H1 (cell line): ENCODE data around the gene CROCC2. TPM values are rescaled to one million over a fixed set of nuclear protein-coding genes. Genes with fewer than 3 reads are reported as not detected.

ENCODE experiments used
- CTCF ChIA-PET: fragments of 300-600 bp; sonication (Branson Sonifier 250); formaldehyde crosslinking; loops from one replicate; lab custom pipeline; 2021; ENCODE audit not compliant: partially characterized antibody; lab: Charles Lee
- POLR2A ChIA-PET: fragments of 300-600 bp; sonication (Branson Sonifier 250); formaldehyde crosslinking; loops from one replicate; lab custom pipeline; 2021; ENCODE audit warnings: inconsistent platforms; ENCODE audit not compliant: partially characterized antibody; lab: Charles Lee
- DNase-seq, 2 experiments: peaks; one replicate each; pipeline versions ENCODE4 v3.0.0 to v3.0.0-alpha.2; 2010 to 2022; ENCODE audit warnings: low spot score in 2 of 2, low read depth in 1 of 2, mixed read lengths in 1 of 2
- FAIRE-seq: peaks from 2 replicates; lab custom pipeline; 2011; peaks lifted over from hg19 to GRCh38; lab: Jason Lieb, UNC
- H2AFZ ChIP-seq: 2 replicates; pipeline ENCODE4 v1.8.1; 2012; ENCODE audit warnings: low read length, inconsistent platforms
- H2AK5ac ChIP-seq: 2 replicates; pipeline ENCODE4 v1.6.1; 2013; ENCODE audit warnings: low read depth, low read length
- H2BK120ac ChIP-seq: replicated peaks from 2 replicates; pipeline ENCODE3; 2013; ENCODE audit warnings: low read depth, low read length, inconsistent platforms
- H2BK12ac ChIP-seq: 2 replicates; pipeline ENCODE4 v1.6.1; 2013; ENCODE audit warnings: low read depth, low read length
- H2BK15ac ChIP-seq: 2 replicates; pipeline ENCODE4 v1.6.1; 2013; ENCODE audit warnings: low read length
- H2BK20ac ChIP-seq: 2 replicates; pipeline ENCODE4 v1.6.1; 2013; ENCODE audit warnings: low read length
- H2BK5ac ChIP-seq: 2 replicates; pipeline ENCODE4 v1.6.1; 2013; ENCODE audit warnings: low read depth, low read length
- H3K14ac ChIP-seq: 2 replicates; pipeline ENCODE4 v1.6.1; 2013; ENCODE audit warnings: inconsistent platforms; ENCODE audit not compliant: insufficient read length
- H3K18ac ChIP-seq: 2 replicates; pipeline ENCODE4 v1.6.1; 2013; ENCODE audit warnings: low read length; ENCODE audit errors: extremely low read depth
- H3K23ac ChIP-seq: 2 replicates; pipeline ENCODE4 v1.6.1; 2013; ENCODE audit warnings: inconsistent platforms; ENCODE audit not compliant: insufficient read length
- H3K23me2 ChIP-seq: 2 replicates; pipeline ENCODE4 v1.6.1; 2013; ENCODE audit warnings: low read depth, low read length
- H3K27ac ChIP-seq: 2 replicates; pipeline ENCODE4 v1.6.1; 2011; ENCODE audit warnings: low read depth, low read length, inconsistent platforms
- H3K27me3 ChIP-seq, 4 experiments: replicated peaks in 1 of 4; 1 replicate in 1 of 4; 2 replicates in 3 of 4; pipeline versions ENCODE4 v1.6.1 to v1.8.1; 2011 to 2013; ENCODE audit warnings: low read length in 3 of 4, mild to moderate bottlenecking in 3 of 4, inconsistent platforms in 2 of 4, mixed read lengths in 2 of 4, moderate library complexity in 1 of 4; ENCODE audit not compliant: control insufficient read depth in 3 of 4, insufficient read depth in 3 of 4; ENCODE audit errors: extremely low read depth in 1 of 4
- H3K36me3 ChIP-seq, 4 experiments: 2 replicates each; pipeline versions ENCODE4 v1.6.1 to v1.8.1; 2011 to 2013; ENCODE audit warnings: mild to moderate bottlenecking in 4 of 4, low read length in 3 of 4, moderate library complexity in 2 of 4, control low read depth in 1 of 4, inconsistent platforms in 1 of 4; ENCODE audit not compliant: insufficient read depth in 4 of 4, control insufficient read depth in 2 of 4
- H3K4ac ChIP-seq: replicated peaks from 2 replicates; pipeline ENCODE3; 2013; ENCODE audit warnings: low read length, low read depth, mixed read lengths, inconsistent platforms; ENCODE audit not compliant: insufficient read length
- H3K4me1 ChIP-seq, 4 experiments: replicated peaks in 1 of 4; 1 replicate in 1 of 4; 2 replicates in 3 of 4; pipeline versions ENCODE4 v1.6.1 to v1.8.1; 2011 to 2013; ENCODE audit warnings: low read length in 3 of 4, inconsistent platforms in 2 of 4, mixed read lengths in 1 of 4; ENCODE audit not compliant: insufficient read depth in 4 of 4, control insufficient read depth in 3 of 4
- H3K4me2 ChIP-seq, 2 experiments: 2 replicates each; pipeline versions ENCODE4 v1.6.1 to v1.8.1; 2011 to 2013; ENCODE audit warnings: low read depth in 2 of 2, low read length in 2 of 2, control low read depth in 1 of 2, inconsistent platforms in 1 of 2, mild to moderate bottlenecking in 1 of 2; ENCODE audit not compliant: insufficient read depth in 1 of 2
- H3K4me3 ChIP-seq, 4 experiments: fragments of 200-600, 300-600 bp in 1 of 4; sonication (generic), shearing (Covaris generic), sonication (Bioruptor Twin) in 1 of 4; 2 replicates each; pipeline versions ENCODE4 v1.5.1 to v1.8.1; 2011 to 2016; ENCODE audit warnings: low read length in 4 of 4, low read depth in 3 of 4, control low read depth in 2 of 4, inconsistent platforms in 2 of 4, mild to moderate bottlenecking in 2 of 4, mixed read lengths in 1 of 4, moderate library complexity in 1 of 4; ENCODE audit not compliant: insufficient read depth in 2 of 4; ENCODE audit errors: extremely low read depth in 1 of 4
- H3K56ac ChIP-seq: replicated peaks from 2 replicates; pipeline ENCODE3; 2013; ENCODE audit warnings: low read depth, mild to moderate bottlenecking, mixed read lengths, low read length, inconsistent platforms; ENCODE audit not compliant: insufficient read length
- H3K79me1 ChIP-seq: 2 replicates; pipeline ENCODE4 v1.6.1; 2013; ENCODE audit warnings: low read depth, low read length, control low read depth
- H3K79me2 ChIP-seq, 2 experiments: 2 replicates each; pipeline versions ENCODE4 v1.6.1 to v1.8.1; 2012 to 2013; ENCODE audit warnings: low read length in 2 of 2, mild to moderate bottlenecking in 2 of 2, inconsistent platforms in 1 of 2; ENCODE audit not compliant: insufficient read depth in 2 of 2, control insufficient read depth in 1 of 2
- H3K9ac ChIP-seq, 4 experiments: replicated peaks in 1 of 4; 1 replicate in 1 of 4; 2 replicates in 3 of 4; pipeline versions ENCODE4 v1.6.1 to v1.8.1; 2011 to 2013; ENCODE audit warnings: low read depth in 3 of 4, low read length in 3 of 4, control low read depth in 2 of 4, mild to moderate bottlenecking in 2 of 4, moderate library complexity in 2 of 4, inconsistent platforms in 1 of 4; ENCODE audit errors: extremely low read depth in 1 of 4
- H3K9me3 ChIP-seq, 2 experiments: 2 replicates each; pipeline versions ENCODE4 v1.6.1 to v1.8.1; 2012 to 2013; ENCODE audit warnings: mild to moderate bottlenecking in 2 of 2, moderate library complexity in 2 of 2, control low read depth in 1 of 2, inconsistent platforms in 1 of 2, low read depth in 1 of 2, low read length in 1 of 2, mixed read lengths in 1 of 2; ENCODE audit not compliant: insufficient read depth in 2 of 2
- H4K20me1 ChIP-seq, 2 experiments: replicated peaks in 1 of 2; 2 replicates each; pipeline versions ENCODE3 to v1.8.1; 2011 to 2013; ENCODE audit warnings: inconsistent platforms in 2 of 2, low read length in 2 of 2, mild to moderate bottlenecking in 1 of 2; ENCODE audit not compliant: insufficient read depth in 2 of 2, control insufficient read depth in 1 of 2
- H4K5ac ChIP-seq: 2 replicates; pipeline ENCODE4 v1.6.1; 2013; ENCODE audit warnings: low read length, low read depth, mixed read lengths, inconsistent platforms; ENCODE audit not compliant: insufficient read length
- H4K8ac ChIP-seq: 2 replicates; pipeline ENCODE4 v1.8.0; 2013; ENCODE audit warnings: mild to moderate bottlenecking, moderate library complexity, low read length, inconsistent platforms; ENCODE audit not compliant: insufficient read depth; ENCODE audit errors: extremely low read depth
- H4K91ac ChIP-seq: replicated peaks from 2 replicates; pipeline ENCODE3; 2013; ENCODE audit warnings: low read length, mixed read lengths, inconsistent platforms; ENCODE audit not compliant: insufficient read length
- BCL11A ChIP-seq, 2 experiments: IDR thresholded peaks; one replicate each; pipeline ENCODE4 v1.6.1; 2011; ENCODE audit warnings: low read depth in 2 of 2, low read length in 2 of 2, mild to moderate bottlenecking in 2 of 2
- CREB1 ChIP-seq: IDR thresholded peaks from 2 replicates; pipeline ENCODE4 v1.6.1; 2012; ENCODE audit warnings: inconsistent platforms
- KDM4A ChIP-seq: IDR thresholded peaks from one replicate; pipeline ENCODE4 v1.7.1; 2012; ENCODE audit warnings: low read depth, mild to moderate bottlenecking, moderate library complexity, low read length, inconsistent platforms; ENCODE audit not compliant: severe bottlenecking
- NRF1 ChIP-seq: IDR thresholded peaks from 2 replicates; pipeline ENCODE4 v1.6.1; 2011; ENCODE audit warnings: mild to moderate bottlenecking, low read depth, low read length, improper control_type of control experiment
- RFX5 ChIP-seq: IDR thresholded peaks from 2 replicates; pipeline ENCODE4 v1.6.1; 2011; ENCODE audit warnings: low read depth, low read length, improper control_type of control experiment, borderline replicate concordance
- RNF2 ChIP-seq: fragments of 200-900, 300-1000 bp; sonication (generic); IDR thresholded peaks from 2 replicates; pipeline ENCODE4 v1.7.1; 2016; ENCODE audit warnings: borderline replicate concordance, low read depth, mild to moderate bottlenecking, antibody characterized with exemption, low read length; ENCODE audit not compliant: poor library complexity, severe bottlenecking; ENCODE audit errors: missing control alignments
- TBP ChIP-seq: IDR thresholded peaks from 2 replicates; pipeline ENCODE4 v1.6.1; 2011; ENCODE audit warnings: low read depth, low read length, improper control_type of control experiment
- WGBS, 2 experiments: shearing (Covaris generic) in 1 of 2; methylation state at CpG; one replicate each; pipeline versions ENCODE4 v1.1.6 to v1.1.7; 2013 to 2015; ENCODE audit warnings: low lambda C conversion rate in 2 of 2, mixed read lengths in 2 of 2, inconsistent platforms in 1 of 2, low coverage in 1 of 2, missing lambda C conversion rate in 1 of 2; ENCODE audit not compliant: insufficient replicate concordance in 2 of 2, insufficient coverage in 1 of 2, insufficient read length in 1 of 2; ENCODE audit errors: extremely low coverage in 1 of 2, missing lambda C conversion rate in 1 of 2; 5-methylcytosine and 5-hydroxymethylcytosine counted together
- polyA plus RNA-seq, 7 experiments: library from polyadenylated mRNA; depleted of rRNA in 3 of 7; stranded (reverse) in 5 of 7; unstranded in 2 of 7; fragments of >200 nt in 5 of 7; fragments of 200-250 nt in 2 of 7; gene quantifications; 1 replicate in 5 of 7; 2 replicates in 1 of 7; 4 replicates in 1 of 7; pipeline versions ENCODE4 v1.2.1 to v1.2.3, GENCODE V29; 2011 to 2013; ENCODE audit warnings: missing spikeins in 2 of 7, mixed read lengths in 2 of 7
- total RNA-seq: library from RNA; stranded (reverse); fragmentation: NEBNext Ultra II Directional; extraction: Animal tissue kit (Norgen Biotek cat#: 25700); gene quantifications from 2 replicates; pipeline ENCODE4 v1.2.1, GENCODE V29; 2021

Gene CROCC2
- total and polyA plus RNA-seq, 2 of the 8 experiments (the other 6 are each of a cell fraction or from before 2014, with no cell fraction given): not detected

DNA sequence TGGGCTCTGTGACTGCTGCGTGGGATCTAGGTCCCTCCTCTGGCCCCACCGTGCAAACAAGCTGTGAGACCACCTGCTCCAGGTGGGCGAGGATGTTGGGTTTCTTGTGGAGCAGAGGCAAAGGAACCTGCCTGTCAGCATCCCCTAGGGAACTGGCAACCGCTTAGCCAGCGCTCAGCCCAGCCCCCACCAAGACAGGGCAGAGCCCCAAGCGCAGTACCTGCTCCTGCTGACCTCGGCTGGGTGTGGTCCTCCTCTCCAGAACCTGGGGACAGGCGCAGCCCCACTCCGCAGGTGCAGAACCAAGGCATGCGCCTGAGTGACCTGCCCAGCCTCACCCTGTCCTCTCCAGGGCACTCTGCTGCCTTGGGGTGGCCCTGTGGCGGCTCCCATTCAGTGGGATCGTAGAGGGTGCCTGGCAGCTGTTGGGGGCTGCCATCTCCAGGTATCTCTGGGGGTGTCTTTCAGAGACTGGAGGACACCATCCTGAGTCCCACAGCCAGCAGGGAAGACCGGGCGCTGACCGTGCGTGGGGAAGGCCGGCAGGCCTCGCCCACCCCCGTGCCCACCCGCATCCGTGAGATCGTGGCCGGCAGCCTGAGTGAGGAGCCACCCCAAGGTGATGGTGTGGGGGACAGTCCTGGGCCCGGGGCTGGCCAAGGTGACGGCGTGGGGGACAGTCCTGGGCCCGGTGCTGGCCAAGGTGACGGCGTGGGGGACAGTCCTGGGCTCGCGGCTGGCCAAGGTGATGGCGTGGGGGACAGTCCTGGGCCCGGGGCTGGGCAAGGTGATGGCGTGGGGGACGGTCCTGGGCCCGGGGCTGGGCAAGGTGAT lies 12.3 kb downstream of the CROCC2 start:
- Histone ChIP-seq H3K79me1 (no peaks in the 10 kb centered on the region), H3K23me2 (peaks cover 4% of the 10 kb centered on the region; the same call in 1 of the 2 replicates), H2AK5ac (no peak overlapping the region), H2BK20ac (no peak overlapping the region), H3K27ac (no peak overlapping the region), H3K4ac (no peak overlapping the region), H3K56ac (no peak overlapping the region), H2BK12ac (no peak overlapping the region), H2BK120ac (no peak overlapping the region), H4K20me1 (peaks cover 2 to 4% of the 10 kb centered on the region in 2 experiments), H2BK5ac (no peak overlapping the region), H3K9me3 (no peaks in the 10 kb centered on the region), H3K9ac (no peak overlapping the region), H2AFZ (no peak overlapping the region), H3K4me3 (no peak overlapping the region), H3K4me2 (no peak overlapping the region), H3K79me2 (no peaks in the 10 kb centered on the region), H3K27me3 (peaks cover 1 to 9% (median 8%) of the 10 kb centered on the region in 4 experiments; a peak in 6 of 7 replicates), H4K8ac (no peak overlapping the region), H3K36me3 (no peaks in the 10 kb centered on the region), H3K23ac (no peak overlapping the region), H4K91ac (no peak overlapping the region), H3K18ac (no peak overlapping the region), H3K4me1 (peaks cover 0 to 6% (median 3%) of the 10 kb centered on the region in 4 experiments; a peak in 4 of 7 replicates), H3K14ac (no peak overlapping the region), H2BK15ac (peak overlapping the region; percentile 61; the same call in 1 of the 2 replicates), H4K5ac (no peak overlapping the region)
- peak in 1 of 2 experiments; percentile 45 for DNase-seq
- no peak for FAIRE-seq
- ChIA-PET POLR2A (no interaction called here), CTCF (no interaction called here)
- 85% methylated on average over 14 of the region's 36 CpGs; no CpG with 5 or more reads in 1 of the 2 experiments for WGBS, 2 experiments
- TF ChIP-seq RNF2: no peak
- no peak for TF ChIP-seq CREB1
- no peak for TF ChIP-seq RFX5
- TF ChIP-seq TBP: no peak
- TF ChIP-seq NRF1: no peak
- no peak for TF ChIP-seq KDM4A
- no peak for TF ChIP-seq BCL11A (IDR thresholded peaks at IDR 0.05; ENCODE audit: low read depth in 2 of 2, low read length in 2 of 2)
